ENCODE measurements around the gene GRID2.

GRCh38 chr4:92992758-92993157 lies 689.0 kb downstream of the GRID2 start:
- TF ChIP-seq, protein P1, sequence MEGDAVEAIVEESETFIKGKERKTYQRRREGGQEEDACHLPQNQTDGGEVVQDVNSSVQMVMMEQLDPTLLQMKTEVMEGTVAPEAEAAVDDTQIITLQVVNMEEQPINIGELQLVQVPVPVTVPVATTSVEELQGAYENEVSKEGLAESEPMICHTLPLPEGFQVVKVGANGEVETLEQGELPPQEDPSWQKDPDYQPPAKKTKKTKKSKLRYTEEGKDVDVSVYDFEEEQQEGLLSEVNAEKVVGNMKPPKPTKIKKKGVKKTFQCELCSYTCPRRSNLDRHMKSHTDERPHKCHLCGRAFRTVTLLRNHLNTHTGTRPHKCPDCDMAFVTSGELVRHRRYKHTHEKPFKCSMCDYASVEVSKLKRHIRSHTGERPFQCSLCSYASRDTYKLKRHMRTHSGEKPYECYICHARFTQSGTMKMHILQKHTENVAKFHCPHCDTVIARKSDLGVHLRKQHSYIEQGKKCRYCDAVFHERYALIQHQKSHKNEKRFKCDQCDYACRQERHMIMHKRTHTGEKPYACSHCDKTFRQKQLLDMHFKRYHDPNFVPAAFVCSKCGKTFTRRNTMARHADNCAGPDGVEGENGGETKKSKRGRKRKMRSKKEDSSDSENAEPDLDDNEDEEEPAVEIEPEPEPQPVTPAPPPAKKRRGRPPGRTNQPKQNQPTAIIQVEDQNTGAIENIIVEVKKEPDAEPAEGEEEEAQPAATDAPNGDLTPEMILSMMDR (conservative IDR thresholded peaks at IDR 0.05; ENCODE audit: low read depth, low read length) = no peak
- TF ChIP-seq POLR2A (IDR thresholded peaks at IDR 0.05; ENCODE audit: low read depth, low read length) (no peak), RCOR1 (IDR thresholded peaks at IDR 0.05; ENCODE audit: insufficient replicate concordance, low read length) (no peak)
